HL-60 (cell line): ENCODE results near the gene MTHFD1L.

Source experiments
- GABPA ChIP-seq: IDR thresholded peaks from 2 replicates; pipeline ENCODE4 v1.6.1; 2012; ENCODE audit warnings: low read depth
- POLR2AphosphoS5 ChIP-seq: IDR thresholded peaks from 2 replicates; pipeline ENCODE4 v1.6.1; 2012; ENCODE audit warnings: low read depth
- TF ChIP-seq, protein P1 (sequence below): IDR thresholded peaks from one replicate; pipeline ENCODE4 v1.5.1; 2011; ENCODE audit warnings: low read length, control low read depth, inconsistent platforms; ENCODE audit not compliant: insufficient read depth
- TF ChIP-seq, protein P2 (sequence below): IDR thresholded peaks from 2 replicates; pipeline ENCODE4 v1.6.1; 2012; ENCODE audit warnings: low read depth; ENCODE audit not compliant: insufficient replicate concordance

DNA sequence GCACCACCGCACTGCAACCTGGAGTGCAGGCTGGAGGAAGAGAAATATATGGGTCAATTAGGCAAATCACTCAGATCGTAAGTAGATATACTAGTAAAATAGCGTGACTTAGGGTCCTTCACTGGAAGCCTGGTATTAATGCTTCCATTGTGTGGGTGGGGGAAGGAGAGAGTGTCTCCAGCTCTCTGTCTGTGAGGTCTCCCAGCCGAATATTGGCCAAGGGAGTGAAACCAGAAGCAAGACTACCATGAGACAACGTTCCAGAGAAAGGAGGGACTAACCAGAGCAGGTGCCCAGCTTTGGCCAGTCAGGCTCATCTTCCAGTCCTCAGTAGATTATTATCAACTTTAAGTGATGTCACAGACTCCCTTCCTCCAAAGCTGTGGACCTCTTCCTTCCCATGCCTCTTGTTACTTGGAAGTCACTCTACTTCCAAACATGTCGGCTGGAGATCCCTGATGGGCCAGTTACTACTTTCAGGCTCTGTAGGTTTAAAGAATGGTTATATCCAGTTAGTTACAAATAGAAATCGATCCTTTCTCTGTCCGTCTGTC is 28.8 kb downstream of the MTHFD1L start:
- TF ChIP-seq, protein P1, sequence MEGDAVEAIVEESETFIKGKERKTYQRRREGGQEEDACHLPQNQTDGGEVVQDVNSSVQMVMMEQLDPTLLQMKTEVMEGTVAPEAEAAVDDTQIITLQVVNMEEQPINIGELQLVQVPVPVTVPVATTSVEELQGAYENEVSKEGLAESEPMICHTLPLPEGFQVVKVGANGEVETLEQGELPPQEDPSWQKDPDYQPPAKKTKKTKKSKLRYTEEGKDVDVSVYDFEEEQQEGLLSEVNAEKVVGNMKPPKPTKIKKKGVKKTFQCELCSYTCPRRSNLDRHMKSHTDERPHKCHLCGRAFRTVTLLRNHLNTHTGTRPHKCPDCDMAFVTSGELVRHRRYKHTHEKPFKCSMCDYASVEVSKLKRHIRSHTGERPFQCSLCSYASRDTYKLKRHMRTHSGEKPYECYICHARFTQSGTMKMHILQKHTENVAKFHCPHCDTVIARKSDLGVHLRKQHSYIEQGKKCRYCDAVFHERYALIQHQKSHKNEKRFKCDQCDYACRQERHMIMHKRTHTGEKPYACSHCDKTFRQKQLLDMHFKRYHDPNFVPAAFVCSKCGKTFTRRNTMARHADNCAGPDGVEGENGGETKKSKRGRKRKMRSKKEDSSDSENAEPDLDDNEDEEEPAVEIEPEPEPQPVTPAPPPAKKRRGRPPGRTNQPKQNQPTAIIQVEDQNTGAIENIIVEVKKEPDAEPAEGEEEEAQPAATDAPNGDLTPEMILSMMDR = no peak
- TF ChIP-seq, protein P2, sequence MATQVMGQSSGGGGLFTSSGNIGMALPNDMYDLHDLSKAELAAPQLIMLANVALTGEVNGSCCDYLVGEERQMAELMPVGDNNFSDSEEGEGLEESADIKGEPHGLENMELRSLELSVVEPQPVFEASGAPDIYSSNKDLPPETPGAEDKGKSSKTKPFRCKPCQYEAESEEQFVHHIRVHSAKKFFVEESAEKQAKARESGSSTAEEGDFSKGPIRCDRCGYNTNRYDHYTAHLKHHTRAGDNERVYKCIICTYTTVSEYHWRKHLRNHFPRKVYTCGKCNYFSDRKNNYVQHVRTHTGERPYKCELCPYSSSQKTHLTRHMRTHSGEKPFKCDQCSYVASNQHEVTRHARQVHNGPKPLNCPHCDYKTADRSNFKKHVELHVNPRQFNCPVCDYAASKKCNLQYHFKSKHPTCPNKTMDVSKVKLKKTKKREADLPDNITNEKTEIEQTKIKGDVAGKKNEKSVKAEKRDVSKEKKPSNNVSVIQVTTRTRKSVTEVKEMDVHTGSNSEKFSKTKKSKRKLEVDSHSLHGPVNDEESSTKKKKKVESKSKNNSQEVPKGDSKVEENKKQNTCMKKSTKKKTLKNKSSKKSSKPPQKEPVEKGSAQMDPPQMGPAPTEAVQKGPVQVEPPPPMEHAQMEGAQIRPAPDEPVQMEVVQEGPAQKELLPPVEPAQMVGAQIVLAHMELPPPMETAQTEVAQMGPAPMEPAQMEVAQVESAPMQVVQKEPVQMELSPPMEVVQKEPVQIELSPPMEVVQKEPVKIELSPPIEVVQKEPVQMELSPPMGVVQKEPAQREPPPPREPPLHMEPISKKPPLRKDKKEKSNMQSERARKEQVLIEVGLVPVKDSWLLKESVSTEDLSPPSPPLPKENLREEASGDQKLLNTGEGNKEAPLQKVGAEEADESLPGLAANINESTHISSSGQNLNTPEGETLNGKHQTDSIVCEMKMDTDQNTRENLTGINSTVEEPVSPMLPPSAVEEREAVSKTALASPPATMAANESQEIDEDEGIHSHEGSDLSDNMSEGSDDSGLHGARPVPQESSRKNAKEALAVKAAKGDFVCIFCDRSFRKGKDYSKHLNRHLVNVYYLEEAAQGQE = no peak
- TF ChIP-seq POLR2AphosphoS5 = no peak
- TF ChIP-seq GABPA = no peak
